HG02970 (cell line): Measurements from ENCODE around the gene TMOD4.

Source experiments
- ATAC-seq: cut with Tn5 transposase; IDR thresholded peaks from one replicate; pipeline ENCODE4 v1.9.1; 2021; ENCODE audit warnings: mild to moderate bottlenecking, moderate library complexity, moderate number of reproducible peaks; ENCODE audit not compliant: unreplicated experiment, low FRiP score

TMOD4 gene

DNA sequence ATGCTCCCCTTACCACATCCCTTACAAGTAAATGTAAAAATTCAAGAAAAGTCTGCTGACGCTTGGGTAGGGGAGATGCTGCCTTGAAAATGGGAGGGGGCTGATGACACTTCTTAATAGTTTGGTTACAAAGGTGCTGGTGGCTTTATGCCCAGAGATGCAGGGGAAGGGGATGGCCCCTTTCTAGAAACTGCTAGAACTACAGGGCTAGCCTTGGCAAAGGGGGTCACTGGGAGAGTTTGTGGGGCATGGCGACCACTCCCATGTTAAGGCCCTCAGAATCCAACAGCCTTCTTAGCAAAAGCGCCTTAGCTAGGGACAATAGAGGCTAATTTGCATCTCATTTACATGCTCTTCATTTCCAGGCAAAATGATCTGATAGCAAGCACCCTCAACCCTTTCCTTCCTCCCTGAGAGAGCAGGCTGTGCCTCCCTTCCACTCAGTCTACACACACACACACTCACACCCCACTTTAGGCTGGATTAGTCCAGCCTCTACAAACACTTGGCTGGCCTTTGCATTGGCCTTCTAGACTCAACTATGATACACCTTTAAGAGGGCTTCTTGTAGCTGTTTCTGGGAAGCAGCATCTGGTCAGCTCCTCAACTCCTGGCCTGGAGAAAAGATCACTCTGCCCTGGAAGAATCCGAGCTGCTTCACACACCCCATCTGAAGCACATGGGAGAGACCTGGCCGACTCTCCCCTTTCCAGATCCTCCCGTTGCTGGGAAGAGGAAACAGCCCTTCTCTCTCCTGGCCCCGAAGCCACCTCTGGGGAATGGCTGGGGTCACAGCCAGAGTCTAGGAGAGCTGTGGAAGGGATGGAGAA, 31.1 kb downstream of the TMOD4 start:
- ATAC-seq: no peak

DNA sequence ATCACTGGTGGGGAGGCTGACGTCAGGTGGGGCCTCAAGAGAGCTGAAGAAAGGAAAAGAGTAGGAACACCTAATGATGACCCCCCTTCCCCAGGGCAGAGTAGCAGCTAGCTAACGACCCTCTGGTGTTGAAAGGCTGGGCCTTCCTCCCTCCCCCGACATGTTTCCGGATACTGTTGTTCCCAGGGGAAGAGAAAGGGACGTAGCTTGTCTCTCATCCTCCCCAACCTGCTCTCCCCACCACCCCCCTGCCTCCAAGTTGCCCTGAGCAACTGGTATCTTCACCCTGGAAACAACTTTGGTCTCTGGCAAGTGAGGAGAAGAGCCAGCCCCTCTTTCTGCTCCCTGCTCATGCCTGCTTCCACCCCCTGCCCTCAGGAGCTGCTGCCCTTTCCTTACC, 31.8 kb downstream of the TMOD4 start:
- no peak for ATAC-seq

DNA sequence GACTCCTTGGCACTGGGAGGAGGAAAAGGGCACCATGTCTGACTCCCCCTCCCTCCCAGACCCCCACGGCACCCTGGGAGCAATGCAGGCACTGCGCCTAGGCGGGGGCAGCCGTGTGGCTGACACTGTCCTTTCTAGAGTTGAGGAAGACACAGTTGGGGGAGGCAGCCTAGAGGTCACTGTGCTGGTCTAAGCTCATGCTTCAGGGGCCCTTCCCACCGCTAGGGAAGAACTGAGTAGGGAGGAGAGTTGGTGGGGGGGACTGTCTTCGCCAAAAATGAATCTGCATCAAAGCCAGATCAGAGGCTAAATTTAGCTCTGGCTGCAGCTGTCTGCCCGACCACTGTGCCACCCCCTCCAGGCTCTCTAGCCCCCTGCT, 32.7 kb downstream of the TMOD4 start:
- ATAC-seq: no peak

DNA sequence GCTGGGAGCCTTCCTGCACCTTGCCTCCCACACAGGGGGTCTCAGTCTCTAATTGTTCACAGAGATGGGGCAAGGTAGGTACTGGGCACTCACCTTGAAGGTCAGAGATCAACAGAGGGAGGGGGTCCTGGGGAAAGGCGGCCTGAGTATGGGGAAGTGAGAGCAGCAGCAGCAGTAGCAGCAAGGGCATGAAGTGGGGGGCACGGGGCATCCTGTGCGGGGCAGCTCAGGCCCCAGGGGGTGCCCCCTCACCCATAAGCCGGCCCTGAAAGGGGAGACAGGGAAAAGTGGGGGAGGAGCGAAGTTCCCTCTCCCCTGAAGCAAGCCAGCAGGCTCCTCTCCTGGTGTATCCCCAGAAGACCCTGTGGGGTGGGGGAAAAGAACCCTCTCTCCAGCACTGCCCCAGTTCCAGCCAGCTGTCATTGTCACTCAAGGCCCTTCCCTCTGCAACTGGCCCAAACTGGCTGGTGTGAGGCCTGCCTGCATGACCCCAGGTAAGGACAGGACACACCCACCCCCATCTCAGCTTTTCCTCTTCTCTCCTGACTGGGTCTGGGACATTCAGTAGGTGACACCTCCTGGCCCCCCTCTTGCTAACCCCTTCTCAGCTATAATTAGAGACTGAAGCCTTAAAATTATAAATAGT, 33.2 kb downstream of the TMOD4 start:
- no peak for ATAC-seq

DNA sequence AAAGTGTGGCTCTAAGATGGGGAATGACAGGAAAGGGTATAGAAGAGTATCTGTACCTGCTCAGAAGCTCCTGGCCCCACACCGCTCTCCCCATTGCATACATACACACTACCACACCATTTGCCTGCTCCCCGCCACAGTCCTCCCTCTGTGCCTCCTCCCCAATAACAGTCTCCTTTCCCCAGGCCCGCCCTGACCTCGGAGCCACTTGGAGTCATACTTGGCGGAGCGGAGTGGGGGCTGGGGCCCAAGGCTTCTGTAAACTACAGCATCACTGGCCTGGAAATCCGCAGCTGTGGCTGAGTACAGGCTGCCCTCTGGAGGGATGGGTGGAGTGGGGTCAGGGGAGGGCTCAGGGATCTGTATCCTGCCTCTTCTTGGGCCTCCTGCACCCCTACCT, 38.0 kb downstream of the TMOD4 start:
- ATAC-seq: no peak

DNA sequence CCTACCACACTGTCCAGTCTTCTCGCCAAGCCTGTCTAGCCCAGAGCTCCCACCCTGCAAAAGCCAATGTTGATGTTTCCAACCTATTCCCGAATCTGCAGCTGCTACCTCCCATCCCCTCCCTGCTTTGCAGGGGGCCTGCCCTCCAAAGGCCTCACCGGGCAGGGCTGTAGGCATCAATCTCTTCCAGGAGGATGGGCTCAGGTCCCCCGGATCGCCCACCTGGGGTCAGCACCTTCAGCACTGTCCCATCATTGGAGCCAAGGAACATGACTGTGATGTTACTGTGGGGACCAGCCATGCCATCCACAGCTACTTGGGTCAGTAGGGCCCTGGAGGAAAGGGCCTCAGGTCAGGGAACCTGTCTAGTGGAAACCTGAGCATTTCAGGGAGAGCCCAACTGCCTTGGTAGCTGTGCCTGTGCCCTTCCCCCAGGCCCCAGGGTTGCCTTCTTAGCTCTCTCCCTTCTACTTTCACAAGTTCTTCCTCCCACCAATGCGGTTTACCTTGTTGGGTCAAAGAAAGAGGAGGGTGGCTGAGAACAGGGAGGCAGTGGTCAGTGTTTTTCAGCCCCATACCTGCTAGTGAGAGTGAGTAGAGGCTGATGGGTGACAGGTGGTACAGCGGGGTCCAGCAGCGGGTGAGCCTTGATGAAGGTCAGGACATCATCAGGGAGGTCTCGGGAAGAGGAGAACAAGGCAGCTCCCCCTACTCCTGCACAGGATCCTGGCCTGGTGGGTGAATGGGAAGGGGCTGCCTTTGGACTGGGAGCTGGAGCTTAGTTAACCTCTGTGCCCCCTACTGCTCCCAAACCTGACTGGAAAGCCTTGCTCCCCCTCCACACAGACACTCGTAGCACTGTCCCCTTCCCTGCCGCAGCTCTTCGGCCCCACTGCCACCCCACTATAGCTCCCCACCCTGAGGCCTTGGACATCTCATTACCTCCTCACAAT, 40.1 kb downstream of the TMOD4 start:
- ATAC-seq: no peak

DNA sequence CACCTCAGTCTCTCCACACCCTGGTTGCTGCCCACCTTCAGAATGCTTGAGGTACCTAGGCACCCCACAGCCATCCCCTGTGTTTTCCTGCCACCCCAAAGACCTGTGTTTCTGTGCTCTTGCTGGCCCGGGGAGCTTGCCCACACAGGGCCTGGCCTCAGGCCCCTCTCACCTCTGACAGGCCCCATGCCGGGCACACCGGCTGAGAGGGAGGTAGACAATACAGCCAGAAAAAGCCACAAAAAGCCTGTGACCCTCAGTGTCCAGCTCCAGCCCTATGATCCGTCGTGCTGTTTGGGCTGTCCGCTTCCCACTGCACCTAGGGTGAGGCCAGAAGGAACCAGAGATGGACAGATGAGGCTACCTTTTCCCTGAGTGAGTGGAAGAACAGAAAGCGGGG, 40.8 kb downstream of the TMOD4 start:
- ATAC-seq: no peak

DNA sequence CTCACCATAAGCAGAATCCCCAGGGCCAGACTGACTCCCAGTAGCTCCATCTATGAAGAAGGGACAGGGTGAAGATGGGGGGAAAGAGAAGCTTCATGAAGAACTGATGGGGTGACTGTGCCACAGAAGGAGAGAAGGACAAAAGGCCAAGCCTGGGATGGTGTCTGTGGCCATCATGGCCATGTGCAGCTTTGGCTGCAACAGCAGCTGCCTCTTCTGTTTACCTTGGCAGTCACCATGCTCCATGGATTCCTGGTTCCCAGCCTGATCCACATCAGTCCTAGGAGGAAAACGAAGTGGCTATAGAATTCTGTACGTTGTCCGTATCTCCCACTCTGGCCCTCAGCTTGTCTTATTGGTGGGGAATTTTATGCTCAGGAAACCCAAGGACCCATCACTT, 41.4 kb downstream of the TMOD4 start:
- no peak for ATAC-seq

DNA sequence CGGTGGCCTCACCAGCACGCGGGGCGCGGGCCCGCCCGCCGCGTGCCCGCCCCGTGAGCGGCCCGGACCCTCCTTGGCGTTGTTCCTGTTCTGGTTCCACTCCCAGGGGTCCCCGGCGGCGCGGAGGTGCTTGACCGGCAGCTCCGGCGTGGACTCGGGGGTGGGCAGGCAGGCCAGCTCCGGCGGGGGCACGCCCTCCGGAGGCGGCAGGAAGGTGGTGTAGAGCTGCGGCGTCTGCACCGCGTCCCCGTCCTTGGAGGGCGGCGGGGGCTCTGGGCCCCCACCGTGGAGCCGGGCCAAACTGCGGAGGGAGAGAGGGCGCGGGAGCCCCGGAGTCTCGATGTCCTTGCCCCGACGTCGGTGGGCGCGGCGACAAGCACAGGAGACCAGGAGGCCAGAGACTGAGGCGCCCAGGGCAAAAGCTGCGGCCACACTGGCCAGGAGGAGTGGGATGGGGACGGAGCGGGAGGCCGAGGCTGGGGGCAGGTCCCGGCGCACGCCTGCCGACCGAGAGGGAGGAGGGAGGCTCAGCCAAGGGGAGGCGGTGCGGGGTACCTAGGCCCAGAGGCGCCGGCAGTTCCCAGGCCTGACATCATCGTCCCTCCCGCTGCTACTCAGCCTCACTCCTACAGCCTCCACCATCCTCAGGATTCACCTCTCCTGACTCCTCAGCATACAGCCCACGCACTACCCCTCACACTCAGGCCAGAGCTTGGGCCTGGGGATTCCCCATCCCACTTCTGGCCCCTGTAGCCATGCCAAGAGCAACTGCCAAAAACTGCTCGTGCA, 42.6 kb downstream of the TMOD4 start:
- no peak for ATAC-seq

DNA sequence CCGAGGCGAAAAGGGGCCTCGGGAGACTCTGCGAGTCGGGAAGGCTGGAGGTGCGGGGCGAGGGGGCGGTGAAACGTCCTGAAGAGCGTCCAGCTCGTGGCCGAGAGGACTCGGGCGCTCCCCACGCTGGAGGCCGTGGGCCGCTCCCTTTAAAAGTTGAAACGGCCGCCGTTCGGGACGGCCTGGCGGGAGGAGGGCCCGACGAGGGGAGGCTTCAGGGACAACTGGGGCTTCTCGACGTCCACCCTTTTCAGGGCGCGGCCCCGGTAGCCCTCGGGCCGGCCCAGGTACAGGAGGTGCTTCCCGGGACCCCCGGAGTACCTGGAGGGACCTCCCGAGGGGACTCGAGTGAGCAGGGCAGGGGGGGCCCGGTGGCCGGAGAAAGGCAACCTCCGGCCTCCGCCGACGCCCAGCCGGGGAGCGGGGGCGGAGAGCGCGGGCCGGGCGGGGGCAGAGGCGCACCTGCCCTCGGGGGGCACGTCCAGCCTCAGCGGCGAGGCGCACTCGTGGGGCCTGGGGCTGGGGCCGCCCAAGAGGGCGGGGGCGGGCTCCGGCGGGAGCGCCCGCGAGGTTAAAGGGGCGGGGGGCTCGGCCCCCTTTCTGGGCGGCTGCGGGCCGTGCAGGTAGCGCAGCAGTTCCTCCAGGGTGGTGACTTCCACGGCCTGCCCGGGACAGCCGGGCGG, 43.3 kb downstream of the TMOD4 start:
- no peak for ATAC-seq

DNA sequence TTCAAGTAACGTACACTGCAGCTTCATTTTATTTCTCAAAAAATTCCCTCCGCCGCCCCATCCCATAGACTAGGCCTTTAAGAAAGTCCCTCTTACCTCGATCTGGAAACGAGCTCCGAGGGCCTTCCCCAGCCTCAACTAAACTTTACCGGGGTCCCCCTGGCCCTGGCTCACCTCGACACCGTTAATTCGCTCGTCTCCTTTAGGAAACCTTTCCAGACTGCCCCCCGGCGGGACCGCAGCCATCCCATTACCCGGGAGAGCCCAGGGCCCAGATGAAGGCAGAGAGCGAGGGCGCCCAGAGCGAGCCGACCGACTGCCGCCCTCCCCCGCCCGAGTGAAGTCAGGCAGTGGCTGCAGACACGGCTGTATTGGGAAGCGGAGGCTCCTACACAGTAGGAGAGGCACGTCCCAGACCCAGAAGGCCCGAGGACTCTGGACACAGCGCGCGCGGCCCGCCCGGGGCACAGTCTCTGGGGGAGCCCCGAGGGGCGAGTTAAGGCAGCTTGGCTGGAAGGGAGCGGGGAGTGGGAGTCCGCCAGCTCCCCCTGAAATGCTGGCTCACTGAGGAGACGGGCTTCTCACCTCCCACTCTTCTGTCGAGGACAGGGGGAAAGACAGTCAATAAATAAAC, 44.0 kb downstream of the TMOD4 start:
- no peak for ATAC-seq

DNA sequence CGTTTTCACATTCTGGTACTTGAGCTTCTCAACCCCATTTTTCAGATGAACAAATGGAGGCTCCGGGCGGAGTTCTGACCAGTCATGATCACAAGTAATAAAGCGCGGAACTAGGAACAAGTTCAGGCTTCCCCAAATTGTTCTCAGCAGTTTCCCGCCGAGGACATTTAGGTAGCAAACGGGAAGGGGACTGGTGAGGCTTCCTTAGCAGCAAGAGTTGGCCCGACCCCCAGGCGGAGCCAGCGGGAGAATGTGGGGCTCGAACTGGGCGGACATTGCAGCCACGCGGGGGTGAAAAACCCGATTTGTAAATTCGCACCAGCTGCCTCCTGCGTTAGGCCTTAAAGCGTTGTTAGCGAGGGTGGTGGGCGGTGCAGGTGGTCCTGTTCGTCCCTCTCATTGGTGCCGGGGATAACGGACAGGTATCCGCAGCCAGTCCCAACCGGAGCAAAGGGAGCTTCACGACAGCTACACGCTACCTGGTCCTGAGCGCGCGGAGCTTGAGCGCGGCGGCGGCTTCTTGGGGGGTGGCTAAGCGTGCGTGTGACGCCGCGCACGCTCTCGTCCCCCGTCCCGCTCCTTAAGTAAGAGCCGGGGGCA, 44.7 kb downstream of the TMOD4 start:
- ATAC-seq: no peak

DNA sequence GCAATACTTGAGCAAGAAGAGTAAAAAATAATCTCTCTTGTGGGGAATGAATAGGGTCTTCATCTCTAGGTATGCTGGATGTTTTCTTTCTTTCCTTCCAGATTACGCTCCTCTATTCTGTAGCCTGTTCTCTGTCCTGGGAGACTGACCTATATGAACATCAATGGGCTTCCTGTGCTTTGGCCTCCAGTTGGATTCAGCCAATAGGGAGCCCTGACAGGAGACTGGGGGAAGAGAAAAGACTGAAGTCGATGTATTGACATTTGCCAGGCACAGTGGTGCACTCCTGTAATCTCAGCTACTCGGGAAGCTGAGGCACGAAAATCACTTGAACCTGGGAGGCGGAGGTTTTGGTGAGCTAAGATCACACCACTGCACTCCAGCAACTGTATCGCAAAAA, 47.0 kb downstream of the TMOD4 start:
- ATAC-seq: no peak

DNA sequence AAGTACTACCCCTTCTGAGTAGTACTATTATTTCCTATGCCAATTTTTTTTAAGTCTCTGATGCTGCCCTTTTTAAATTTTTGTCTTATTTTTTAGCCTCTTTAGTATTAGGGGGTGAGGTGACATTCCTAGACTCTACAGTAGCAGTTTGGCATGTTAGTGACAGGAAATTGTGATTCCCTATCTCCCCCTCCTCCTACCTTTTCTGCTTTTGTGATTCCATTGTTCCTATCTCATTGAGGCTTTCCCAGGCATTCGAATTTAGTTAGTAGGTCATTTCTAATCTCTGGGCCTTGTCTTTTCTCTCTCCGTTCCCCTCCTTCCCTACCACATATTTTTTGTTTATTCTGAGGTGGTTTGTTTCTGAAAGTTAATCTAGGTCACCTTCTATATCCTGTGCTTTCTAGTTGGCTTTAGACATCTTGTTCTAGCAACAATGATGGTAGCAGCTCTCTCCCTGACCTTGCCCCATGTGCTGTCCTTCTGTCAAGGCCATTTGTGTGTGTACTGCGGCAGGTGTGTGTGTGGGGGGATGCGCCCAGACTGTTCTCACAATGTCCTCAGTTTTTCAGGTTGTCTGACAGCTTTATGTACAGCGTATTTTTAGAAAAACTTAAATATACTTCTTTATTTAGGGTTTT, 50.9 kb downstream of the TMOD4 start:
- no peak for ATAC-seq
